GM18526 (cell line): ENCODE data around the gene DOCK3.

Experiments
- POLR2A ChIP-seq: IDR thresholded peaks from 3 replicates; pipeline ENCODE4 v1.6.1; 2011; ENCODE audit not compliant: insufficient read length; ENCODE audit errors: extremely low read depth

The DOCK3 gene

DNA sequence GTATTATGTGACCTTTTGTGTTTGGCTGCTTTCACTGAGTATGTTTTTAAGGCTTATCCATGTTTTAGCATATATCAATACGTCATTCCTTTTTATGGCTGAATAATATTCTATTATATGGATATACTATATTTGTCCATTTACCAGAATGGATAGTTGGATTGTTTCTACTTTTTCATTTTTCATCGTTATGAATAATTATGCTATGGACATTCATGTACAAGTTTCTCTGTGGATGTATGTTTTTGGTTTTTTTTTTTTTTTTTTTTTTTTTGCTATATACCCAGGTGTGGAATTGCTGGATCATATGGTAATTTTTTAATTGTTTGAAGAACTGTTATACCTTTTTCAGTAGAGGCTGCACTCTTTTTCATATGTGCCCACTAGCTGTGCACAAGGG is 23.5 kb downstream of the DOCK3 start:
- TF ChIP-seq POLR2A = no peak

- TF ChIP-seq POLR2A = no peak
These were observed 33.9 kb downstream of the DOCK3 start for GRCh38 chr3:50708620-50709019.

GRCh38 chr3:50714946-50715345 is 40.2 kb downstream of the DOCK3 start:
- TF ChIP-seq POLR2A = no peak

DNA sequence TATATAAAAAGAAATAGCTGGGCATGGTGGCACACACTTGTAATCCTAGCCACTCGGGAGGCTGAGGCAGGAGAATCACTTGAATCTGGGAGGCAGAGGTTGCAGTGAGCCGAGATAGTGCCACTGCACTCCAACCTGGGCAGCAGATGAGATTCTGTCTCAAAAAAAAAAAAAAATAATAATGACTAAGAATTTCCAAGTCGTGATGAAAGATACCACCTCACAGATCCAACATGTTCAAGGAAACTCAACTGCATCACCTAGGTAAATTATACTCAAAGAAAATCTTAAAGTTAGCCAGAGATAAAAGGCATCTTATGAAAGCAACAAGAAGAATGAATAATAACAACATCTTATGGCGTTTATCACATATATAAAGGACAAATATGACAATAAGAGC is 50.1 kb downstream of the DOCK3 start:
- TF ChIP-seq POLR2A = no peak

GRCh38 chr3:50734985-50735384 is 60.3 kb downstream of the DOCK3 start:
- TF ChIP-seq POLR2A = no peak

DNA sequence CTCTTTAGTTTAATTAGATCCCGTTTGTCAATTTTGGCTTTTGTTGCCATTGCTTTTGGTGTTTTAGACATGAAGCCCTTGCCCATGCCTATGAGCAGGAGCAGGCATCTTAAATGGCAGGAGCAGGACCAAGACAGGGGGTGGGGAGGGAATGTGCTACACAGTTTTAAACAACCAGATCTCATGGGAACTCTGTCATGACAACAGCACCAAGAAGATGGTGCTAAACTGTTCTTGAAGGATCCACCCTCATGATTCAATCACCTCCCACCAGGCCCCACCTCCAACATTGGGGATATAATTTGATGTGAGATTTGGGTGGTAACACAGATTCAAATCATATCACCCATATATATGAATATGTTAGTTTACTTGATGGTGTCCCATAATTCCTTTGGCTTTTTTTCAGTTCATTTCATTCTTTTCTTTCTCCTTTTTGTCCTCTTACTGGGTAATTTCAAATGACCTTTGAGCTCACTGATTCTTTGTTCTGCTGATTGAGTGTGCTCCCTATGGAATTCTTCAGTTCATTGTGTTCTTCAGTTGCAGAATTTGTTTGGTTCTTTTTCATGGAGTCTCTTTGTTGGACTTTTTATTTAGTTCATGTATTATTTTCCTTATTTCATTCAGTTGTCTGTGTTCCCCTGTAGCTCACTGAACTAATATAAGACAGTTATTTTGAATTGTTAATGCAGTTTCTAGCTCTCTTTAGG is 62.6 kb downstream of the DOCK3 start:
- TF ChIP-seq POLR2A = no peak

- TF ChIP-seq POLR2A = no peak
These were observed 63.3 kb downstream of the DOCK3 start for GRCh38 chr3:50737906-50738598.

- TF ChIP-seq POLR2A = no peak
These were observed 68.9 kb downstream of the DOCK3 start for GRCh38 chr3:50743643-50744042.

DNA sequence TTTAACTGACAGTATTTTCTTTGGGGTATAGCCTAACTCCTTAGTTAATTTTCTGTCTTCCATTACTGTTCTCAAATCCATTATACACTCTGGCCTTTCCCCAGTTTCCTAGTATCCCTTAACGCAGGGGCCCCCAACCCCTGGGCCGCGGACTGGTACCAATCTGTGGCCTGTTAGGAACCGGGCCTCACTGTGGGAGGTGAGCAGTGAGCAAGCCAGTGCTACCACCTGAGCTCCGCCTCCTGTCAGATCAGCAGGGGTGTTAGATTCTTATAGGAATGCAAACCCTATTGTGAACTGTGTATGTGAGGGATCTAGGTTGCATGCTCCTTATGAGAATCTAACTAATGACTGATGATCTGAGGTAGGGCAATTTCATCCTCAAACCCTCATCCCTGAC is 75.1 kb downstream of the DOCK3 start:
- TF ChIP-seq POLR2A = no peak

- TF ChIP-seq POLR2A = no peak
These were observed 84.3 kb downstream of the DOCK3 start for GRCh38 chr3:50759015-50759414.

GRCh38 chr3:50777680-50778079 is 103.0 kb downstream of the DOCK3 start:
- no peak for TF ChIP-seq POLR2A

- no peak for TF ChIP-seq POLR2A
These were observed 111.9 kb downstream of the DOCK3 start for GRCh38 chr3:50786631-50787030.

GRCh38 chr3:50792568-50792967 is 117.8 kb downstream of the DOCK3 start:
- TF ChIP-seq POLR2A = no peak

GRCh38 chr3:50805321-50805720 is 130.6 kb downstream of the DOCK3 start:
- no peak for TF ChIP-seq POLR2A

DNA sequence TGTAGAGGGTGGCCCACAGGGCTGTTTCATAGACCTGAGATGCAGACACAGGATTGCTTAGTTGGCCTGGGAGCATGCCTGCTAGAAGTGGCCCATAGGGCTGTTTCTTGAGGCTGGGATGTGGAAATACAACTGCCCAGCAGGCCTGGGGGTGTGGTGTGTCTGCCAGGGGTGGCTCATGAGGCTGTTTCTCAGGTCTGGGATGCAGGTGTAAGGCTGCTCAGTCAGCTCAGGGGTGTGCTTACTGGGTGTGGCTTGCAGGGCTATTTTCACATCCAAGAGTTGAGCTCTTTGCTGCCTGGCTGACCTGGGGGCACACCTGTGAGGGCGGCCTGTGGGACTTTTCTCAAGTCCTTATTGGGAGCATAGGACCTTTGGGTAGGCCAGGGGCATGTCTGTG is 131.3 kb downstream of the DOCK3 start:
- TF ChIP-seq POLR2A = no peak

- TF ChIP-seq POLR2A = no peak
These were observed 132.1 kb downstream of the DOCK3 start for GRCh38 chr3:50806806-50807205.

GRCh38 chr3:50807266-50807665 is 132.5 kb downstream of the DOCK3 start:
- TF ChIP-seq POLR2A = no peak
